GM12872 (cell line): Measurements from ENCODE around the gene ZNHIT3.

Source experiments
- TF ChIP-seq, protein P1 (sequence below): IDR thresholded peaks from 3 replicates; pipeline ENCODE4 v1.5.1; 2011; ENCODE audit warnings: low read depth, mild to moderate bottlenecking, low read length, moderate library complexity; ENCODE audit not compliant: insufficient read depth

The ZNHIT3 gene

DNA sequence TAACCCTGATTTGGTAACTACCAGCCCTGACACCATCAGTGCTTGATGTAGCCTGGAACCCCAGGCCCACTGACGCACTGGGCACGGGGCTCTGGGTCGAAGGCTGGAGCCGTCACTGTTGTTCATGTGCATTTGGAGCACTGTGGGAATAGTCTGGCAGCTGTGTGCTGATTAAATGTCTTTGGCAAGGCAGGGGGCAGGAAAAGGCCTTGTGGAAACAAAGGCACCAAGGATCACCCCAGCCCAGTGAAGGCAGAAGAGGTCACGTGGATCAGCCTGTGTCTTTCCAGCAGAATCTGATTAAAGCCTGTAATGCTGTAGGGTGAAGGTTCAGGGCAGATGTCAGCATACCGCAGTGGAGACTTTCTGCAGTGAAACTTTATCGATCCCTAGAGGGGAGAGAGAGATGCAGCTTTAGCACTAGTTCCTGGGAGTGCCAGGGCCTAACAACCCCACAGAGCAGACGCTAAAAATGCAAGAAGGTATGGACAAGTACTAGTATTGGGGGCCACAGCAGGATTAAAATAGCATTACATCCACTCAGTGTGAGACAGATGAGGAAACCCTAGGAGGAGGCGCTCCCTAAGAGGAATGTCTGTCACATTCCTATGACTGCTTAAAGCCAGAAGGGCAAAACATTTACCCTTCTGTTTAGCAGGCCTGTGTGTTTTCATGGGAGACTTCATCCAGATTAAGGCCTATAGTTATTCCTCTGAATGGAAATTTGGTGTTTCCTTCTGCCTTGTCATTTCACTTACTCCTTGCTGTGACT lies 9.7 kb downstream of the ZNHIT3 start:
- TF ChIP-seq, protein P1, sequence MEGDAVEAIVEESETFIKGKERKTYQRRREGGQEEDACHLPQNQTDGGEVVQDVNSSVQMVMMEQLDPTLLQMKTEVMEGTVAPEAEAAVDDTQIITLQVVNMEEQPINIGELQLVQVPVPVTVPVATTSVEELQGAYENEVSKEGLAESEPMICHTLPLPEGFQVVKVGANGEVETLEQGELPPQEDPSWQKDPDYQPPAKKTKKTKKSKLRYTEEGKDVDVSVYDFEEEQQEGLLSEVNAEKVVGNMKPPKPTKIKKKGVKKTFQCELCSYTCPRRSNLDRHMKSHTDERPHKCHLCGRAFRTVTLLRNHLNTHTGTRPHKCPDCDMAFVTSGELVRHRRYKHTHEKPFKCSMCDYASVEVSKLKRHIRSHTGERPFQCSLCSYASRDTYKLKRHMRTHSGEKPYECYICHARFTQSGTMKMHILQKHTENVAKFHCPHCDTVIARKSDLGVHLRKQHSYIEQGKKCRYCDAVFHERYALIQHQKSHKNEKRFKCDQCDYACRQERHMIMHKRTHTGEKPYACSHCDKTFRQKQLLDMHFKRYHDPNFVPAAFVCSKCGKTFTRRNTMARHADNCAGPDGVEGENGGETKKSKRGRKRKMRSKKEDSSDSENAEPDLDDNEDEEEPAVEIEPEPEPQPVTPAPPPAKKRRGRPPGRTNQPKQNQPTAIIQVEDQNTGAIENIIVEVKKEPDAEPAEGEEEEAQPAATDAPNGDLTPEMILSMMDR = no peak

DNA sequence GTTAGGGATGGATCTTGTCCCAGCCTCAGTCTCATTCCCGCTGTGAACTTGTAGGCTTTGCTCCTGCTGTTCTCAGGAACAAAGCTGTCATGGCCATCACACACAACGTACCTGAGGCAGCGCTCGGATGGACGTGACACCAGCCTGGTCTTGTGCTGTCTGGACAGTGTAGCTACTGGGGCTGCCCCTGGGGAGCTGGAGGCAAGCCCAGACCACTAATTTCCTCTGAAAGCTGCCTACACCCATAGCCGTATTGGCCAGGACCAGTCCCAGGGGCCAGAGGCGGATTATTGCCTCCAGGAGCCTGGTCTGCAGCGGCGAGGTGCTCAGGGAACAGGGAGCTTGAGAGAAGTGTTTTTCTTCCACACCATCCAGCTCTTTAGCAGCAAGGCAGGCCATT lies 11.7 kb downstream of the ZNHIT3 start:
- TF ChIP-seq, protein P1 = no peak

GRCh38 chr17:36498560-36499300 lies 12.2 kb downstream of the ZNHIT3 start:
- TF ChIP-seq, protein P1 = no peak

- TF ChIP-seq, protein P1 = no peak
Observed at GRCh38 chr17:36500745-36501225, 14.3 kb downstream of the ZNHIT3 start.

- TF ChIP-seq, protein P1 = no peak
Observed at GRCh38 chr17:36501351-36501750, 14.9 kb downstream of the ZNHIT3 start.

- TF ChIP-seq, protein P1 = no peak
Observed at GRCh38 chr17:36501963-36502362, 15.5 kb downstream of the ZNHIT3 start.

DNA sequence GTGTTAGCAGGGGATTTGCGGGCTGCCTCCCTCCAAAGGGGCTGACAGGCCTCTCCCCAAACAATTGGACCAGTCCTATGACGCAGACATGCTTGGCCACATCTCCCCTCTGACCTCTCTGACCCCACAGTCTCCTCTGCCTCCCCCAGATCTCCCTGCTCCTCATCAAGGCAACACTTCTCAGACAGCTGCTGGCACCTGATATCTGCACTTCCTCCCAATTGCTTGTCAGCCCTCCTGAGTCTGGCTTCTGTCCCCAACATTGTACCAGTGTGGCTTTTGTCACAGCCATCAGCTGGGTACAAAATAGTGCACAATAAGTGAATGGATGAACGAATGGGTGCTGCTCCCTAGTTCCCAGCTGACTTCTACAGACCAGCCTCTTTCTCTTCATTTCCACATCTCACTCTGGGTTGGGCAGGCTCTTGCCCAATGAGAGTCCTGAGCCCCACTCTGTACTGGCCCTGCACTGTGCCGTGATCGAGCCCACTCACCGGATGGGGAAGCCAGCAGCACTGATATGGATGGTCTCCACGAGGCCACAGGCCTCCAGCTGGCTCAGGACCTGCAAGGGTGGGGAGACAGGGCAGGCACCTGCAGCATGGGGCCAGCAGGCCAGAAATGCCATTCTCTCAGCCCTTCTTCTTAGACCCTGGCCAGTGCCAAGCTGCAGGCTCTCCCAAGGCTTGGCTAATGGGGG lies 17.1 kb downstream of the ZNHIT3 start:
- TF ChIP-seq, protein P1 = no peak
